GM12891 (cell line): ENCODE measurements around the gene MAPK8IP1.

Experiments used
- POLR2A ChIP-seq: IDR thresholded peaks from 2 replicates; pipeline ENCODE4 v1.6.1; 2011; ENCODE audit warnings: low read depth, low read length, control low read depth
- POU2F2 ChIP-seq: IDR thresholded peaks from 2 replicates; pipeline ENCODE4 v1.6.1; 2011; ENCODE audit warnings: low read depth, mild to moderate bottlenecking, control low read depth, low read length, moderate library complexity

DNA sequence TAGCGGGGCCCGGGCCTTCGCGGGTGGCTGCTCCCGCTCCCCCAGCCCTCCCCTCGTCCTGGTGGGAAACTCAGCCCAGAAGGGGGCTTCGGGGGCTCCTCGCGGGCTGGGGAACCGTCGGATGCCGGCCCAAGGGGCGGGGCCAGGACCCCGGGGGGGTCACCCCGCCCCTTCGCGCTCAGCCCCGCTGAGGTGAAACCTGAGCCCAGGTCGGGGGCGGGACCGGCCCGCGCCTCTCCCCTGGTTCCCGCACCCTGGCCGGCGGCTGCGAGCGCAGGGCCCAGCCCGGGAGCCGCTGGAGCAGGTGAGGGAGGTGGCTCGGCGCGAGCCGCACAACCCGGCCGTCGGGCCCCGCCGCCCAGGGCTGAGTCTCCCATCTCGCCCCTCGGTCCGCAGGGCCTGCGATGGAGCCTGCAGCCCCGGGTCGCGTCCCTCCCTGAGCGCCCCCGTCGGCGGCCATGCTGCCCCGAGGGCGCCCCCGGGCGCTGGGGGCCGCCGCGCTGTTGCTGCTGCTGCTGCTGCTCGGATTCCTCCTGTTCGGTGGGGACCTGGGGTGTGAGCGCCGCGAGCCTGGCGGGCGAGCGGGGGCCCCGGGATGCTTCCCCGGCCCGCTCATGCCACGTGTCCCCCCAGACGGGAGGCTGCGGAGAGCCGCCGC is 37.1 kb downstream of the MAPK8IP1 start, which contains the start of gene LARGE2:
- TF ChIP-seq POU2F2, result no peak
- no peak for TF ChIP-seq POLR2A
